OCI-LY7 (cell line): ENCODE data around the gene TRIP10. TPM values are rescaled to one million over a fixed set of nuclear protein-coding genes. Genes with fewer than 3 reads are reported as not detected.

ENCODE experiments used
- BruUV-seq: library from RNA; stranded (reverse); fragments of 400-500 nt; replicated peaks from 2 replicates; lab custom pipeline; 2021; lab: Mats Ljungman, UMichigan
- CTCF ChIA-PET: fragments of 300-600 bp; sonication (Branson Sonifier 250); formaldehyde crosslinking; loops from one replicate; lab custom pipeline; 2022; ENCODE audit warnings: antibody characterized with exemption; ENCODE audit not compliant: unreplicated experiment; lab: Charles Lee
- POLR2A ChIA-PET: fragments of 300-600 bp; sonication (Branson Sonifier 250); formaldehyde crosslinking; loops from one replicate; lab custom pipeline; 2022; ENCODE audit warnings: antibody characterized with exemption; lab: Charles Lee
- DNase-seq: peaks from one replicate; pipeline ENCODE4 v3.0.0-alpha.2; 2015; ENCODE audit warnings: low spot score
- H2AFZ ChIP-seq: fragments of 200-600 bp; sonication (generic), shearing (Covaris generic); 2 replicates; pipeline ENCODE4 v1.6.1; 2014; ENCODE audit warnings: mild to moderate bottlenecking, antibody characterized with exemption, low read length, moderate library complexity
- H3K27ac ChIP-seq: fragments of 200-600 bp; sonication (generic); 2 replicates; pipeline ENCODE4 v1.5.1; 2014; ENCODE audit warnings: mixed run types, low read depth, mild to moderate bottlenecking, moderate library complexity, low read length, inconsistent platforms; ENCODE audit not compliant: poor library complexity, severe bottlenecking
- H3K36me3 ChIP-seq: fragments of 200-600 bp; sonication (generic); 2 replicates; pipeline ENCODE4 v1.6.1; 2014; ENCODE audit warnings: mild to moderate bottlenecking, antibody characterized with exemption, low read length, moderate library complexity, mixed read lengths; ENCODE audit not compliant: insufficient read depth
- H3K4me1 ChIP-seq: fragments of 200-600 bp; sonication (generic); 2 replicates; pipeline ENCODE4 v1.5.1; 2014; ENCODE audit warnings: mild to moderate bottlenecking, low read length; ENCODE audit not compliant: insufficient read depth, poor library complexity, severe bottlenecking
- H3K4me2 ChIP-seq: fragments of 200-600 bp; sonication (generic); 2 replicates; pipeline ENCODE4 v1.6.1; 2014; ENCODE audit warnings: mild to moderate bottlenecking, low read length
- H3K4me3 ChIP-seq: fragments of 200-600 bp; sonication (generic); 2 replicates; pipeline ENCODE4 v1.5.1; 2014; ENCODE audit warnings: mild to moderate bottlenecking, low read depth, low read length; ENCODE audit not compliant: poor library complexity, severe bottlenecking
- H3K79me2 ChIP-seq: fragments of 200-600 bp; sonication (generic); 2 replicates; pipeline ENCODE4 v1.6.1; 2016; ENCODE audit warnings: low read depth, mild to moderate bottlenecking, low read length, moderate library complexity, mixed read lengths; ENCODE audit not compliant: insufficient read depth
- H3K9me2 ChIP-seq: fragments of 200-600 bp; sonication (generic); 2 replicates; pipeline ENCODE4 v1.6.1; 2016; ENCODE audit warnings: mild to moderate bottlenecking, low read length, mixed read lengths; ENCODE audit not compliant: insufficient read depth
- H3K9me3 ChIP-seq: fragments of 200-600 bp; sonication (generic); 2 replicates; pipeline ENCODE4 v1.6.1; 2014; ENCODE audit warnings: mild to moderate bottlenecking, mixed run types, low read length, mixed read lengths
- H4K20me1 ChIP-seq: fragments of 200-600 bp; sonication (generic); 2 replicates; pipeline ENCODE4 v1.6.1; 2014; ENCODE audit warnings: mild to moderate bottlenecking, antibody characterized with exemption, low read length, moderate library complexity, mixed read lengths; ENCODE audit not compliant: insufficient read depth
- CTCF ChIP-seq: fragments of 200-600 bp; sonication (generic); conservative IDR thresholded peaks from 2 replicates; pipeline ENCODE4 v1.5.1; 2014; ENCODE audit warnings: mild to moderate bottlenecking, antibody characterized with exemption, low read length, moderate library complexity, mixed read lengths
- EZH2phosphoT487 ChIP-seq: fragments of 200-600 bp; sonication (generic); IDR thresholded peaks from 2 replicates; pipeline ENCODE4 v1.6.1; 2018; ENCODE audit warnings: low read depth, borderline replicate concordance, mild to moderate bottlenecking, mixed run types, antibody characterized with exemption, low read length, moderate library complexity, mixed read lengths
- intact Hi-C: fragments of 100-400 bp; cut with micrococcal nuclease; formaldehyde crosslinking; loops from one replicate; pipeline ENCODE4 v1.10.0; 2022; ENCODE audit not compliant: unreplicated experiment
- total RNA-seq, 2 experiments: library from RNA; depleted of rRNA in 1 of 2; stranded (reverse); fragments of >200 nt in 1 of 2; shearing (Covaris generic) in 1 of 2; gene quantifications; 2 replicates each; pipeline ENCODE4 v1.2.3, GENCODE V29; 2014 to 2022

The TRIP10 gene
- total RNA-seq, 2 experiments from 2014 or later: 16.1 to 19.9 TPM

DNA sequence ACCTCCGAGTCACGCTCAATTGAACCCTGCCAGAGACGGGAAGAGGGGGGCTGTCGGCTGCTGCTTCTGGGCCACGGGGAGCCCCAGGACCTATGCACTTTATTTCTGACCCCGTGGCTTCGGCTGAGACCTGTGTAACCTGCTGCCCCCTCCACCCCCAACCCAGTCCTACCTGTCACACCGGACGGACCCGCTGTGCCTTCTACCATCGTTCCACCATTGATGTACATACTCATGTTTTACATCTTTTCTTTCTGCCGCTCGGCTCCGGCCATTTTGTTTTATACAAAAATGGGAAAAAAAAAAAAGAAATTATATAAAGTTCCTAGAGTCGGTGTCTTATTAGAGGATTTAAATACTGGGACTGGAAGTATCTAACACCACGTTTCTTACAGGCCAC is 11.7 kb downstream of the TRIP10 start:
- intact Hi-C loops: no loop called here
- Histone ChIP-seq H3K9me2 (no peaks in the 10 kb centered on the region), H3K4me2 (no peak overlapping the region), H3K4me1 (peaks cover 12% of the 10 kb centered on the region), H3K27ac (no peak overlapping the region), H4K20me1 (no peaks in the 10 kb centered on the region), H3K79me2 (no peaks in the 10 kb centered on the region), H3K4me3 (no peak overlapping the region), H3K36me3 (peaks cover 47% of the 10 kb centered on the region), H3K9me3 (no peaks in the 10 kb centered on the region), H2AFZ (no peak overlapping the region)
- TF ChIP-seq EZH2phosphoT487 (no peak), CTCF (no peak)
- ChIA-PET CTCF (no interaction called here), POLR2A (no interaction called here)
- no TSS peak for BruUV-seq
- DNase-seq: no peak

- peak overlapping the region; percentile 50 for H3K27ac ChIP-seq
- H3K36me3 ChIP-seq: peaks cover 36% of the 10 kb centered on the region
- peaks cover 12% of the 10 kb centered on the region for H3K4me1 ChIP-seq
- POLR2A ChIA-PET: no interaction called here
- H3K9me2 ChIP-seq: no peaks in the 10 kb centered on the region
- H3K4me3 ChIP-seq: peak overlapping the region; percentile 63
- H3K4me2 ChIP-seq: peak overlapping the region; percentile 75
- BruUV-seq: no TSS peak
- no peaks in the 10 kb centered on the region for H4K20me1 ChIP-seq
- CTCF ChIA-PET: no interaction called here
- peak overlapping the region; percentile 66; the same call in 1 of the 2 replicates for H2AFZ ChIP-seq
- intact Hi-C loops: loop anchor here (1.0 kb wide), 2 partner anchors 14 to 111 kb away; no protein-coding TSS in a partner anchor
- no peak for TF ChIP-seq EZH2phosphoT487
- no peak for TF ChIP-seq CTCF
- no peaks in the 10 kb centered on the region for H3K9me3 ChIP-seq
- H3K79me2 ChIP-seq: no peaks in the 10 kb centered on the region
- no peak for DNase-seq
Measured at GRCh38 chr19:6752256-6753177, 13.0 kb downstream of the TRIP10 start.
